Measurements from ENCODE around the gene PCDHA13.
"Not testable (repeated sequence)": the region's sequence is repeated elsewhere in the genome, so short reads cannot be mapped to it uniquely, and the experiment has no call there.

GRCh38 chr5:140849831-140850634 lies 31.9 kb upstream of the PCDHA13 start:
- TF ChIP-seq, protein P1, sequence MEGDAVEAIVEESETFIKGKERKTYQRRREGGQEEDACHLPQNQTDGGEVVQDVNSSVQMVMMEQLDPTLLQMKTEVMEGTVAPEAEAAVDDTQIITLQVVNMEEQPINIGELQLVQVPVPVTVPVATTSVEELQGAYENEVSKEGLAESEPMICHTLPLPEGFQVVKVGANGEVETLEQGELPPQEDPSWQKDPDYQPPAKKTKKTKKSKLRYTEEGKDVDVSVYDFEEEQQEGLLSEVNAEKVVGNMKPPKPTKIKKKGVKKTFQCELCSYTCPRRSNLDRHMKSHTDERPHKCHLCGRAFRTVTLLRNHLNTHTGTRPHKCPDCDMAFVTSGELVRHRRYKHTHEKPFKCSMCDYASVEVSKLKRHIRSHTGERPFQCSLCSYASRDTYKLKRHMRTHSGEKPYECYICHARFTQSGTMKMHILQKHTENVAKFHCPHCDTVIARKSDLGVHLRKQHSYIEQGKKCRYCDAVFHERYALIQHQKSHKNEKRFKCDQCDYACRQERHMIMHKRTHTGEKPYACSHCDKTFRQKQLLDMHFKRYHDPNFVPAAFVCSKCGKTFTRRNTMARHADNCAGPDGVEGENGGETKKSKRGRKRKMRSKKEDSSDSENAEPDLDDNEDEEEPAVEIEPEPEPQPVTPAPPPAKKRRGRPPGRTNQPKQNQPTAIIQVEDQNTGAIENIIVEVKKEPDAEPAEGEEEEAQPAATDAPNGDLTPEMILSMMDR (IDR thresholded peaks at IDR 0.05 in 8 of 11, conservative IDR thresholded peaks at IDR 0.05 in 3 of 11), result not testable (repeated sequence)
- not testable (repeated sequence) for TF ChIP-seq POLR2A (IDR thresholded peaks at IDR 0.05)
